RCC 7860 (cell line): ENCODE measurements around the gene ZNF10.

ENCODE experiments used
- DNase-seq: peaks from one replicate; pipeline ENCODE4 v3.0.0-alpha.2; 2015; ENCODE audit warnings: low spot score
- FAIRE-seq: peaks from 2 replicates; lab custom pipeline; 2012; peaks lifted over from hg19 to GRCh38; lab: Jason Lieb, UNC

Gene ZNF10

DNA sequence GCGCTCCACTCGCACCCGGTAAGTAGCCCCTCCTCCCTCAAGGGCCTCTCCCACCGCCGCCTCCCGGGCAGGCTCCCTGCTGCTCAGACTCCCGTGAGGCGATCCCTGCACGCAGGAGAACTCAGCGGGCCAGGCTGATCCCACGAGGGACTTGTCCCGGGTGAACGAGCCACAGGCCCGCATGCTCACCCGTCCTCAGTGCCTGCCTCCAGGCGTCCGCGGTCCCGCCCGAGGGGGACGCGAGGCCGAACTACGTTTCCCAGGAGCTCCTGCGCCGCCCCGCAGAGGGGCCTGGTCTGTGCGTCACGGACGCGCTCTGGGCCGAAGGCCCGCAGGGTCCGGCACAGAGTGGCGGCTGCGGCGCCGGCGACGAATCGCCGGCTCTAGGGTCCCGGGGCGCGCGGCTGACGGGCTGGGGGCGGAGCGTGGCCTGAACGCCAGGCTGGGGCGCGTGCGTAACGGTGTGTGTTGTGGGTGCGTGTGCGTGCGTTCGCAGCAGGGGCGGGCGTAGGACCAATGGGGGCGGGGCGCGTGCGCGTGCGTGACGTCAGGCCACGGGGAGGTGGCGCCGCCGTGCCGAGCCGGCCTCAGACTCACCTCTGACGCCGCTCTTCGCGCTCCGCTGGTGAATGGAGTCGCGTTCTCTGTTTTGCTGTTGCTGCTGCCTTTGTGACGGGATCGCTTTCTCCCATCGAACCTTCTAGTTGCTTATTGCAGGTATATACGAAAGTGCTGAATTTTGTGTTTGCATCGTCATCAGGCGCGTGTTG, at the start of gene ZNF10, which contains the start of gene ZNF891:
Gene ZNF10, plus strand, starts transcription at position 590 of the 770 bp plus-strand sequence. CDS start 13,866 bp downstream, outside the sequence.
Gene ZNF891, minus strand, starts transcription at position 237 of the 770 bp plus-strand sequence. CDS start 8,356 bp downstream, outside the sequence.
- DNase-seq = peak; percentile 88
- FAIRE-seq = no peak

- no peak for DNase-seq
- no peak for FAIRE-seq
Observed at GRCh38 chr12:133081159-133081780, 49.2 kb upstream of the ZNF10 start.

DNA sequence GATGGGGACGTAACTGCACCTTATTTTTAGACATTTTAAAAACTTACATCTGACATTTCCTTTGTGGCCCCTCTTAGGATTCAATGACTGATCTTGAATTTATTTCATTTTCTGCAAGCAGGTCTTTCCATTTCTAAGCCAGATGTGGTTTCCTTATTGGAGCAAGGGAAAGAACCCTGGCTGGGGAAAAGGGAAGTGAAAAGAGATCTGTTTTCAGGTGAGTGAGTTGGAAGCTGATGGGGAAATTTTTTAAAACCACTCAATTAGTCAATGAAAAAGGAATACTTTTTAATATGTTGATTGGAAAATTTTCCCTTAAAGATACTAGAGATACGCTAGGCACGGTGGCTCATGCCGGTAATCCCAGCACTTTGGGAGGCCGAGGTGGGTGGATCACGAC, 47.1 kb upstream of the ZNF10 start:
- no peak for FAIRE-seq
- DNase-seq = no peak

DNA sequence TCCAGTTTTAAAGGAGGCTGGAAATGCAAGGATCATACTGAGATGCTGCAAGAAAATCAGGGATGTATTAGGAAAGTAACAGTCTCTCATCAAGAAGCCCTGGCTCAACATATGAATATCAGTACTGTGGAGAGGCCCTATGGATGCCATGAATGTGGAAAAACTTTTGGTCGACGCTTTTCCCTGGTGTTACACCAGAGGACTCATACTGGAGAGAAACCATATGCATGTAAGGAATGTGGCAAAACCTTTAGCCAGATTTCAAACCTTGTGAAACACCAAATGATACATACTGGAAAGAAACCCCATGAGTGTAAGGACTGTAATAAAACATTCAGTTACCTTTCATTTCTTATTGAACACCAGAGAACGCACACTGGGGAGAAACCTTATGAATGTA, 24.8 kb upstream of the ZNF10 start:
- FAIRE-seq = no peak
- no peak for DNase-seq

GRCh38 chr12:133106253-133106652, 24.2 kb upstream of the ZNF10 start:
- FAIRE-seq = no peak
- DNase-seq = no peak

- FAIRE-seq = no peak
- no peak for DNase-seq
Observed at GRCh38 chr12:133107121-133107520, 23.3 kb upstream of the ZNF10 start.

- FAIRE-seq (no peak), DNase-seq (no peak)
Observed at GRCh38 chr12:133108150-133108549, 22.3 kb upstream of the ZNF10 start.

GRCh38 chr12:133120385-133121191, 9.8 kb upstream of the ZNF10 start:
- DNase-seq = no peak
- FAIRE-seq = no peak

DNA sequence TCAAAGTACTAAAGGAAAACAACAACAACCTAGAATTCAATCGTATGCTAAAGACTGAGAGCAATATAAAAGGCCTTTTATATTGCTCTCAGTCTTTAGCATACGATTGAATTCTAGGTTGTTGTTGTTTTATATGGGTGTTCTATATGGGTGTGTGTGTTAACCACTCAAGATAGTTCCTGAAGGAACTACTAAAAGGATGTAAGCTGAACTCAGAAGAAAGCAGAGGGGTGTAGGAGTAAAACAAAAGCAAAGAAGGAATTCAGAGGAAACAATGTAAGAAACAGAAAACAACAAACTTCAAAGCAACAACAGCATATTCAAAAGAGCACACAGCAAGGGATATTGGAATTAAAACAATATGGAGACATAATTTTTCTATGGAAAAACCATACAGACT, 5.8 kb upstream of the ZNF10 start:
- FAIRE-seq (no peak), DNase-seq (no peak)

DNA sequence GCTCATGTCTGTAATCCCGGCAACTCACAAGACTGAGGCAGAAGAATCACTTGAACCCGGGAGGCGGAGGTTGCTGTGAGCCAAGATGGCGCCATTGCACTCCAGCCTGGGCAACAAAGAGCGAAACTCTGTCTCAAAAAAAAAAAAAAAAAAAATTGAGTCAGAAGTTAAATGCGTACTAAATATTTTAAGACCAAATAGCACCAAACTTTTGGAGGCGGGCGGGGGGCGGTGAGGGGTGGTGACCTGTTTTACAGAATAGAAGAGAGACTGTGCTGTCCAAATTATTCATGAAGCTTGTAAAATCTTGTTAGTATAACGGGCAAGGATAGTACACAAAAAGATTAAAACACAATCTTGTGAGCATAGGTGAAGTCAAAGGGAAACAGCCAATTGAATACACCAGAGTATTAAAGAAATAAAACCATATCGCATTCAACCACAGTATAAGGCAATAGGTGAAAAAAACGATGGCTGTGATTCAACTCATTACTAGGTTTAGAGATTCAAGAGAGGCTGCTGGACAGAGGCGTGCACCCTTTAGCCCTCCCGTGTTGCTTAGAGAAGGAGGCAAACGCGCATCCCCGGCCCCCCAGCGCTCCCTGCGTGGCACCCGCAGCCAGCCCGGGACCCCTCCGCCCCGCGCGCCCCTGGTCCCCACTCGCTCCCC, 924 bp upstream of the ZNF10 start:
- peak; percentile 16 for DNase-seq
- FAIRE-seq = no peak

DNA sequence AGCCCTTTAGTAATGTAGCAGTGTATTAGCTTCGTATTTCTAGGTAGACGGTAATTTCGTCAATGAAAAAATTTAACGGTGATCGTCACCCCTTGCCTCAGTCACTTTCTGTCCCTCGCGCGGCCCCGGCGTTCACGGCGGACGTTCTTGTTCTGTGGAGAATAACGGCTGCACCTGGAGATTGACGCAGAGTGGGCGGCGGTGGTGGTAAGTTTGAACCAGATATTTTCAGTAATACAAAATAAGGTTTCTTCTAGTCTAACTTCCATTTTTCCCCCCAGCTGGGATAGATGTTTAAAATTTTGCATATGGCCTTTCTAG, 341 bp downstream of the ZNF10 start:
- no peak for DNase-seq
- FAIRE-seq = no peak

- no peak for DNase-seq
- no peak for FAIRE-seq
Observed at GRCh38 chr12:133135747-133136146, 5.3 kb downstream of the ZNF10 start.

DNA sequence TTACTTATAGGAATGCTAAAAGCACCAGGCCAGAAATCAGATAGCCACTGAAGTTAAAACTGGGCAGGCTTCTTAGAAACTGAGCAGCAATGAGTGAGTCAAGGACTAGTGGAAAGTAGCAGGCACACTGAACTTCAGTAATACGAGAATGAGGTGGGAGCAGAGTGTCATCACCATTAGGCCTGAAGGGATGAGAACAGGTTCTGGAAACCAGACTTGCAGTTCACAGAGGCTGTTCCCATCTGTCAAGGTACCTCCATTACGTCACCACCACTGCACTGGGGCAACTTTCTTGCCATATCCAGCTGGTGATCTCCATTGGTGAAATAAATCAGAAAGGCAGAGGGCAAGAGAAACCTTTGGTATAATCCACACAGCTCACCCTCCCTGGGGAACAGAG, 15.6 kb downstream of the ZNF10 start:
- FAIRE-seq = no peak
- no peak for DNase-seq

- FAIRE-seq = no peak
- no peak for DNase-seq
Observed at GRCh38 chr12:133156125-133156690, 25.8 kb downstream of the ZNF10 start.

- DNase-seq (no peak), FAIRE-seq (no peak)
Observed at GRCh38 chr12:133165776-133166175, 35.3 kb downstream of the ZNF10 start.

- no peak for FAIRE-seq
Observed at GRCh38 chr12:133172491-133172890, 42.1 kb downstream of the ZNF10 start.

DNA sequence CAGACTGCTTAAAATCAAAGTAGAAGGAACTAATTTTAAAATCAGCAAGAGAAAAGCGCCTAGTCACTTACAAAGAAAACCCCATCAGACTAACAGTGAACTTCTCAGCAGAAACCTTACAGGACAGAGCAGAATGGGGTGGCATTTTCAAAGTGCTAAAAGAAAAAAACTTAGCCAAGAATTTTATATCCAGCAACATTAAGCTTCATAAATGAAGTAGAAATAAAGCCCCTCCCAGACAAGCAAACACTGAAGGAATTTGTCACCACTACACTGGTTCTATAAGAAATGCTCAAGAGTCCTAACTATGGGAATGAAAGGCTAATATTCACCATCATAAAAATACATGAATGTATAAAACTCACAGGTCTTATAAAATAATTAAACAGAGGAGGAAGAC, 44.5 kb downstream of the ZNF10 start:
- DNase-seq = no peak
- no peak for FAIRE-seq

More at GRCh38 chr12:133172491-133172890, 42.1 kb downstream of the ZNF10 start:
- DNase-seq = no peak

DNA sequence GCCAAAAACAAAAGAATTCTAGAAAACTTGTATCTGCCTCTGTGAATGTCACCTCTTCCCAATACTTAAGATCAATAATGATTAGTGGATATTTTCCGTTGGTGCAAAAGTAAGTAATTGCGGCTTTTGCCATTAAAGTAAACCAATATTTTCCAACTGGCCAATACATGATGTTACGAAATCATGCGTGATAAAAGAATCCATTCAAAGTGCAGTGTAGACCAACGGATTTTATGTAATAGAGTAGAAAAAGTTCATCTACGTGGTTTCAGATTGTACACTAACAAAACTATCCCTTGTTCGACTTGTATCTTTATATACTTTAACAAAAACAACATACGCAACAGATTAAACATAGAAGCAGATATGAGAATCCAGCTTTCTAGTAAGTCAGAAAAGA, 50.2 kb downstream of the ZNF10 start:
- DNase-seq (no peak), FAIRE-seq (no peak)

- FAIRE-seq (no peak), DNase-seq (peak; percentile 77)
Observed at GRCh38 chr12:133181238-133181959, 51.0 kb downstream of the ZNF10 start, which contains the start of gene ZNF268. Gene ZNF268 (plus strand): TSS chr12:133181495. CDS start chr12:133181998, 503 bp downstream.

DNA sequence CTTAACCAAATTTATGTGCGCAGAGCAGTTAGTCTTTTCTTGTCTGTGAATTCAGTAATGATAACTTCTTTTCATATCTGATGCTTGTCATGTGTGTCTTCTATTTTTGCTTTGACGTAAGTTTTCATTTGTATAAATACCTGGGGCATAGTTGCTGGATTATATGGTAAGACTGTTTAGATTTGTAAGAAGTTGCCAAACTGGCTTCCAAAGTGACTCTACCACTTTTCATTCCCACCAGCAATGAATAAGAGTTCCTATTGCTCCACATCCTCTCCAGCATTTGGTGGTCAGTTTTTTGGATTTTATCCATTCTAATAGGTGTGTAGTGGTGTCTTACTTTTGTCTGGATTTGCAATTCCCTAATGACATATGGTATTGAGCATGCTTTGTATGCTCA, 59.7 kb downstream of the ZNF10 start:
- no peak for FAIRE-seq
- DNase-seq = no peak
